Activated naive CD4-positive, alpha-beta T cell treated with anti-CD3 and anti-CD28 coated beads, Interleukin-2, amount 10 ng/mL, durations not matched to agents 7 days and 5 days (primary cell): ENCODE results near the gene PSG1.
"Not testable (repeated sequence)": the region's sequence is repeated elsewhere in the genome, so short reads cannot be mapped to it uniquely, and the experiment has no call there.

Experiments used
- CTCF ChIA-PET: fragments of 350-600 bp; sonication (Branson Sonifier 250); formaldehyde crosslinking; loops from one replicate; lab custom pipeline; 2021; ENCODE audit warnings: antibody characterized with exemption; lab: Charles Lee
- DNase-seq: peaks from one replicate; pipeline ENCODE4 v3.0.0-alpha.2; 2020
- H3K27ac Mint-ChIP-seq: one replicate; pipeline ENCODE4 v1.8.0; 2021; ENCODE audit warnings: mild to moderate bottlenecking, moderate library complexity, mixed read lengths
- H3K27me3 Mint-ChIP-seq: one replicate; pipeline ENCODE4 v1.8.0; 2021; ENCODE audit warnings: mild to moderate bottlenecking, mixed read lengths
- H3K36me3 Mint-ChIP-seq: one replicate; pipeline ENCODE4 v1.8.0; 2021; ENCODE audit warnings: mixed read lengths
- H3K4me1 Mint-ChIP-seq: one replicate; pipeline ENCODE4 v1.8.0; 2021; ENCODE audit warnings: mixed read lengths
- H3K4me3 Mint-ChIP-seq: one replicate; pipeline ENCODE4 v1.8.0; 2021; ENCODE audit warnings: mild to moderate bottlenecking, moderate library complexity, mixed read lengths
- H3K9me3 Mint-ChIP-seq: one replicate; pipeline ENCODE4 v1.8.0; 2021; ENCODE audit warnings: mixed read lengths

Gene PSG1

DNA sequence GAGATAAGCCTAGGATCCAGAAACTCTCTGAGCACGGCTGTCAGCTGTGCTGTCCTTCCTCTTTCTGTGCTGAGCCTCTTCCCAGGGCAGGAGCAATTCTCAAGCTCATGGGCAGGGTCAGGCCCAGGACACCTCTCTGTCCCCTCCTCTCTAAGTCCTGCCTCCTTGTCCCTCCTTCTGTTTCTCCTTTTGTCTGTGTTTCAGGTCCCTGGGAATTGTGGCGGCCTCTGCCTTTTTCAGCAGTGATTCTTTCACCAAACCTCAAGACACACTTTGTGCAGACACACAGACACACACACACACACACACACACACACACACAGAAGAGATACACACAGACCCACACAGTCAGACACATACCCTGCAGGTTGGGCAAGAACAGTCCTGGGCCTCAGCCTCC is at the start of gene PSG1:
TSS of gene PSG1 (minus strand) at position 101 of the 400 bp plus-strand sequence. CDS start 132 bp downstream, outside the sequence.
- Mint-ChIP-seq H3K9me3 (no peaks in the 10 kb centered on the region), H3K36me3 (no peaks in the 10 kb centered on the region), H3K27ac (no peak within 1 kb of the TSS), H3K4me1 (no peaks in the 10 kb centered on the region), H3K27me3 (peaks cover 4% of the 10 kb centered on the region), H3K4me3 (no peak within 1 kb of the TSS)
- DNase-seq = no peak
- CTCF ChIA-PET = no interaction called here

- Mint-ChIP-seq H3K27me3 (no peaks in the 10 kb centered on the region), H3K4me1 (no peaks in the 10 kb centered on the region), H3K4me3 (no peak overlapping the region), H3K9me3 (no peaks in the 10 kb centered on the region), H3K36me3 (no peaks in the 10 kb centered on the region), H3K27ac (no peak overlapping the region)
- DNase-seq = no peak
- CTCF ChIA-PET = no interaction called here
These were observed 49.4 kb upstream of the PSG1 start for GRCh38 chr19:42928896-42929295.

DNA sequence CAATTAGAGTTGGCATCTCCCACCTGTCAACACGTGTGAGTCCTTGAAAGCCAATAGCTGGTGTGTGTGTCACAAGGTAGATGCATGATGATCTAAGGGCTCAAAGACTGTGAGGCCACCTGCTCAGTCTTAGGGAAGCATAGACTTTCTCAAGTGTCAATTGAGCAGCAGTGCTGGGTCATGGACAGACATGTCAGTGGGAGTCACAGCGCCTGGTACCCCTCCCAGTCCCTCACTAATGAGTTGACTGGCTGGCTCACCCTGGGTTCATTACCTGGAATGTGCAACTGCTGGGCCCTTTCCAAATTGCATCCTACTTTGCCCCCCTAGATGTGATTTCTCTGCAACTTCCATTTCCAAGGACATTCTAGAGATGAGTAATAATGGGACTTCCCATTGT is 47.3 kb upstream of the PSG1 start:
- H3K27me3 Mint-ChIP-seq = no peaks in the 10 kb centered on the region
- no peak overlapping the region for H3K4me3 Mint-ChIP-seq
- no peak for DNase-seq
- no peaks in the 10 kb centered on the region for H3K9me3 Mint-ChIP-seq
- H3K36me3 Mint-ChIP-seq = no peaks in the 10 kb centered on the region
- no peak overlapping the region for H3K27ac Mint-ChIP-seq
- H3K4me1 Mint-ChIP-seq = no peaks in the 10 kb centered on the region
- CTCF ChIA-PET = no interaction called here

DNA sequence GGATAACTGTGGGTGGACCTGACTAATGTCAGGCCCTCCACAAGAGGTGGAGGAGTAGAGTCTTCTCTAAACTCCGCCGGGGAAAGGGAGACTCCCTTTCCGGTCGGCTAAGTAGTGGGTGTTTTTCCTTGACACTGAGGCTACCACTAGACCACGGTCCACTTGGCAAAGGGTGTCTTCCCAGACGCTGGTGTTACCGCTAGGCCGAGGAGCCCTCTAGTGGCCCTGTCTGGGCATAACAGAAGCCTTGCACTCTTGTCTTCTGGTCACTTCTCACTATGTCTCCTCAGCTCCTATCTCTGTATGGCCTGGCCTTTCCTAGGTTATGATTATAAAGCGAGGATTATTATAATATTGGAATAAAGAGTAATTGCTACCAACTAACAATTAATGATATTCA is 43.6 kb upstream of the PSG1 start:
- H3K4me3 Mint-ChIP-seq, CTCF ChIA-PET, H3K4me1 Mint-ChIP-seq, H3K9me3 Mint-ChIP-seq, H3K27me3 Mint-ChIP-seq, H3K27ac Mint-ChIP-seq, H3K36me3 Mint-ChIP-seq: not testable (repeated sequence)
- peak; percentile 41 for DNase-seq

- CTCF ChIA-PET, DNase-seq, H3K4me3 Mint-ChIP-seq, H3K36me3 Mint-ChIP-seq, H3K27ac Mint-ChIP-seq, H3K4me1 Mint-ChIP-seq, H3K27me3 Mint-ChIP-seq, H3K9me3 Mint-ChIP-seq: not testable (repeated sequence)
These were observed 41.5 kb upstream of the PSG1 start for GRCh38 chr19:42920971-42921370.

DNA sequence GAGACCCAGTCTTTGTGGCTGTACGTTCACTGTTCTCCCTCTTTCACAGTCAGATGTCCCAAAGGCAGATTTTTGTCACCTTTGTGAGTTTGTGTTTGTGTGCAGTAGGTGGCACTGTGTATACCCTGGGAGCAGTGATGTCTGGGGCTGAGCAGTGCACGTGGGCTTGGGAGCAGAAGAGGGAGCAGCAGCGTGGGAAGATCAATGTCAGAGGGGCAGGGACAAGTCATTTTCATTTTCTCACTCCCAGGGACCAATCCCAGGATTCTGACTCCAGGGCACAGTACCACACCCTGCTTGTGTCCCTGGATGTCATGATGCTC is 40.2 kb upstream of the PSG1 start:
- CTCF ChIA-PET = no interaction called here
- no peaks in the 10 kb centered on the region for H3K9me3 Mint-ChIP-seq
- H3K27ac Mint-ChIP-seq = no peak overlapping the region

GRCh38 chr19:42919070-42919756 is 39.7 kb upstream of the PSG1 start:
- H3K27ac Mint-ChIP-seq, H3K4me1 Mint-ChIP-seq, H3K36me3 Mint-ChIP-seq, DNase-seq, H3K9me3 Mint-ChIP-seq, H3K4me3 Mint-ChIP-seq, H3K27me3 Mint-ChIP-seq, CTCF ChIA-PET: not testable (repeated sequence)

More for the DNA sequence above, 40.2 kb upstream of the PSG1 start:
- no peaks in the 10 kb centered on the region for H3K36me3 Mint-ChIP-seq
- no peaks in the 10 kb centered on the region for H3K4me1 Mint-ChIP-seq
- DNase-seq = no peak
- H3K4me3 Mint-ChIP-seq = no peak overlapping the region
- H3K27me3 Mint-ChIP-seq = no peaks in the 10 kb centered on the region

- H3K4me3 Mint-ChIP-seq, H3K36me3 Mint-ChIP-seq, H3K4me1 Mint-ChIP-seq, H3K27me3 Mint-ChIP-seq, DNase-seq, H3K27ac Mint-ChIP-seq, H3K9me3 Mint-ChIP-seq, CTCF ChIA-PET: not testable (repeated sequence)
These were observed 39.0 kb upstream of the PSG1 start for GRCh38 chr19:42918377-42919069.

DNA sequence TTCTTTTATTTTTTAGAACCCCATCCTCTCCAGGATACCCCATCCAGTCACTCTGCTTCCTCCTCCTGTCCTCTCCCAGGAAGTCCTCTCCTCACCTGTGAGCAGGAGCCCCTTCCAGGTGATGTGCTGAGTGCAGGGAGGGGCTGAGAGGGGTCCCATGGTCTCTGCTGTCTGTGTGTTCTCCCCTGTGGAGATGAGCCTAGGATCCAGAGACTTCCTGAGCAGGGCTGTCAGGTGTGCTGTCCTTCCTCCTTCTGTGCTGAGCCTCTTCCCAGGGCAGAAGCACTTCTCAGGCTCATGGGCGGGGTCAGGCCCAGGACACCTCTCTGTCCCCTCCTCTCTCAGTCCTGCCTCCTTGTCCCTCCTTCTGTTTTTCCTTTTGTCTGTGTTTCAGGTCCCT is 38.1 kb upstream of the PSG1 start, which contains the start of gene PSG6:
TSS of gene PSG6 (minus strand) at position 261 of the 400 bp plus-strand sequence. CDS start at position 159, 102 bp downstream.
- H3K9me3 Mint-ChIP-seq, DNase-seq, CTCF ChIA-PET, H3K4me3 Mint-ChIP-seq, H3K27me3 Mint-ChIP-seq, H3K4me1 Mint-ChIP-seq, H3K27ac Mint-ChIP-seq, H3K36me3 Mint-ChIP-seq: not testable (repeated sequence)

DNA sequence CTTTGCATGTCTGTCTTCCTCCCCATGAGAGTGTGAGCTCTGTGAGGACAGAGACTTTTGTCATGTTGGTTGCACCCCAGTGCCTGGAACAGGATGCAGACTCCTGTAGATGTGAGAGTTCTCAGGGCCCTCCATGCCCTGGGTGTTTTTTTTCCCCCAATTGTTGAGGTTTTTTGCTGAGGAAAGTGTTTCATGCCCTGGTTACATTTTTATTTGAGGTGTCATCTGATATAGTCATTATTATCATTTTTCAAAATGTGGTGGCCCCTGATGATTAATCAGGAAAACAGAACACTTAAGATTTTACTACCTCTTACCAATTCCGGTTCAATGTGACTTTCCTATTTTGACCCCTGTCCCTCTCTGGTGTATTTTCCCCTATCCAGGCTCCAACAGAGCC is 37.4 kb upstream of the PSG1 start:
- H3K27me3 Mint-ChIP-seq, H3K4me1 Mint-ChIP-seq, DNase-seq, CTCF ChIA-PET, H3K9me3 Mint-ChIP-seq, H3K4me3 Mint-ChIP-seq, H3K36me3 Mint-ChIP-seq, H3K27ac Mint-ChIP-seq: not testable (repeated sequence)

DNA sequence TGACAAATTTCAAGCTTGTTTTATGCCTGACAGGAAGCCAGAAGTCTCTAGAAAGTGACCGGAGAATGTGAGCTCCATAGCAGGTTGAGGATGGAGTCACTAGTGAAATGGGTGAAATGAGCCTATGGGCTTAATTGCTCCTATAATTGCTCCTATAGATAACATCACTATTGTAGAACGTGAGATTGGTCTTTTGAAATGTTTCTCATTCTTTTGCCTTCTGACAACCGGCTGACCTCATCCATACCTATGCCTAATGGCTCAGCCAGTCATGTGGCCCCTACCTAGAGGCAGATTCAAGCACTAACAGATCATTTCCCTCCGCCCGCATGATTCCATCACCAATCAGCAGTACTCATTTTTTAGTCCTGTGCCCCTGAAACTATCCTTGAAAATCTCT is 34.0 kb upstream of the PSG1 start:
- H3K36me3 Mint-ChIP-seq, H3K27ac Mint-ChIP-seq, H3K9me3 Mint-ChIP-seq, H3K4me3 Mint-ChIP-seq, DNase-seq, CTCF ChIA-PET, H3K4me1 Mint-ChIP-seq, H3K27me3 Mint-ChIP-seq: not testable (repeated sequence)

- H3K4me3 Mint-ChIP-seq, H3K36me3 Mint-ChIP-seq, H3K4me1 Mint-ChIP-seq, H3K27ac Mint-ChIP-seq, H3K9me3 Mint-ChIP-seq, CTCF ChIA-PET, DNase-seq, H3K27me3 Mint-ChIP-seq: not testable (repeated sequence)
These were observed 33.4 kb upstream of the PSG1 start for GRCh38 chr19:42912941-42913340.

GRCh38 chr19:42911731-42912130 is 32.2 kb upstream of the PSG1 start:
- H3K36me3 Mint-ChIP-seq, H3K9me3 Mint-ChIP-seq, H3K4me1 Mint-ChIP-seq, DNase-seq, H3K4me3 Mint-ChIP-seq, H3K27ac Mint-ChIP-seq, CTCF ChIA-PET, H3K27me3 Mint-ChIP-seq: not testable (repeated sequence)

- H3K36me3 Mint-ChIP-seq, CTCF ChIA-PET, DNase-seq, H3K4me3 Mint-ChIP-seq, H3K27me3 Mint-ChIP-seq, H3K4me1 Mint-ChIP-seq, H3K27ac Mint-ChIP-seq, H3K9me3 Mint-ChIP-seq: not testable (repeated sequence)
These were observed 26.6 kb upstream of the PSG1 start for GRCh38 chr19:42906162-42906561.

DNA sequence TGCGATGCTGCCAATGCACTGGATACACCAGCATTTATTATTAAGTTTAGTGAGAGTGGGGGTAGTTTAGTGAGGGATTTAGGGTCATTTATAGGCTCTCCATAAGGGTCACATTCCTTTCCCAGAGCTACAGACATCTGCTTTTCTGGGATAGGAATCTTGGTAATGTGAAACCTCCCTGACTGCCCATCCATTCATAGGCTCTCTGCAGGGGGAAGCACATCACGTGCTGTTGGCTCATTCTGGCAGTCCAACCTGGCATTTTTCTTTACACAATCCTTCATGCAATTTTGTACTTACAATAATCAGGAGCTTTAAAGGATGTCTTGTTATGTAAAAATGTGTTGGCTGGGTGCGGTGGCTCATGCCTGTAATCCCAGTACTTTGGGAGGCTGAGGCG is 21.0 kb upstream of the PSG1 start:
- H3K4me1 Mint-ChIP-seq, CTCF ChIA-PET, H3K36me3 Mint-ChIP-seq, DNase-seq, H3K4me3 Mint-ChIP-seq, H3K9me3 Mint-ChIP-seq, H3K27ac Mint-ChIP-seq, H3K27me3 Mint-ChIP-seq: not testable (repeated sequence)
